ENCODE data around the gene CANT1. TPM values are rescaled to one million over a fixed set of nuclear protein-coding genes. Genes with fewer than 3 reads are reported as not detected.

CANT1 gene
- total RNA-seq, 1 experiment from 2014 or later = 95.7 TPM

DNA sequence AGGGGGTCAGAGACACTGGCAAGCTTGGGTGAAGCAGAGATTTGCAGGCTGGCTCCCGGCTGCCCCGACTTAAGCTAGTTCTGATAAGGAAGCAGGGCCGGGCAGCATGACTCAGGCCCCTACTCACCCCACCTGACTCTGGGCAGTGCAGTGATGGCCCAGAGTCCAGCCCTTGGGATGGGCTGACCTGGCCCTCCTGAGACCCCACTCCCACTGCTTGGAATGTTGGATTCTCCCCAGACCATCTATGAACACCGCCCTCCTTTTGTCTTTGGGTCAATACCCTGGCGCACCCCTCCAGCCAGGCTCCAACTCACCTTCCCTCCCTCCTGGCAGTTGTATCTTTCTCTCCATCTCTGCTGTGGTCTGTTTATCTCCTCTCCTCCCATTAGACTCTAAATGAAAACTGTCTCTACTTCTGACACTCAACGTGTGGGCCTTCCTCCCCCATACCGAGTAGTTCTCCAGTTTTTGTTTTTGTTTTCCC lies 50.9 kb downstream of the CANT1 start:
- Mint-ChIP-seq H3K4me3 (ENCODE audit: low read depth, unreplicated experiment) (peak overlapping the region; percentile 7), H3K9me3 (ENCODE audit: low read depth, unreplicated experiment) (no peaks in the 10 kb centered on the region), H3K27me3 (ENCODE audit: unreplicated experiment) (no peaks in the 10 kb centered on the region), H3K27ac (ENCODE audit: unreplicated experiment) (peak overlapping the region; percentile 73), H3K36me3 (ENCODE audit: insufficient read depth, unreplicated experiment) (peaks cover 26% of the 10 kb centered on the region), H3K4me1 (ENCODE audit: low read depth, unreplicated experiment) (peaks cover 32% of the 10 kb centered on the region)
- CTCF ChIA-PET = interaction anchor here (0.7 to 1.0 kb wide), 4 partner anchors 12 to 96 kb away, joined by 3 to 4 read pairs (median 3); no protein-coding TSS in a partner anchor
- TF ChIP-seq CTCF (IDR thresholded peaks at IDR 0.05; ENCODE audit: unreplicated experiment) = no peak
- no TSS peak for BruUV-seq (replicated peaks)
- intact Hi-C loops (cut with micrococcal nuclease; ENCODE audit: unreplicated experiment) = no loop called here
- DNase-seq = peak; percentile 69

DNA sequence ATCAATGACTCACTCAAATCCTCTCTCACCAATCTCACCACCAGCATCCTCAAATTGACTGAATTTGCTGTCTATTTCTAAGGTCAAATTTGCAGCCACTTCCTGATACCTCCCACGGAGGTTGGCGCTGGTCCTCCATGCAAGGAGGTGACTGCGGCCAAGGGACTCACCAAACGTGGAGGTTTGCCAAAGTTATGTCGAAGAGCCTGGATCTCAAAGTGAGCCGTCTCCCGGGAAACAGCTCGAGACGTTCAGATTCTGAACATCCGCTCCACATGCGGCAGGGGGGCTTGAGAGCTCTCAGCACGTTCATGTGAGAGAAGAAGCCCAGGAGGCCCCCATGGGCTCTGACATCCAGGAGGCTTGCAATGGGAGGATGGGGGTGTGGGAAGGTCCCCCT lies 52.4 kb downstream of the CANT1 start:
- peak; percentile 42 for DNase-seq
- H3K4me3 Mint-ChIP-seq (ENCODE audit: low read depth, unreplicated experiment) = no peak overlapping the region
- peaks cover 17% of the 10 kb centered on the region for H3K36me3 Mint-ChIP-seq (ENCODE audit: insufficient read depth, unreplicated experiment)
- CTCF ChIA-PET = interaction anchor here (0.9 kb wide), 1 partner anchor 14 kb away, joined by 3 read pairs; no protein-coding TSS in a partner anchor
- peaks cover 25% of the 10 kb centered on the region for H3K4me1 Mint-ChIP-seq (ENCODE audit: low read depth, unreplicated experiment)
- no TSS peak for BruUV-seq (replicated peaks)
- peak overlapping the region; percentile 87 for H3K27ac Mint-ChIP-seq (ENCODE audit: unreplicated experiment)
- H3K27me3 Mint-ChIP-seq (ENCODE audit: unreplicated experiment) = no peaks in the 10 kb centered on the region
- intact Hi-C loops (cut with micrococcal nuclease; ENCODE audit: unreplicated experiment) = no loop called here
- no peaks in the 10 kb centered on the region for H3K9me3 Mint-ChIP-seq (ENCODE audit: low read depth, unreplicated experiment)
- no peak for TF ChIP-seq CTCF (IDR thresholded peaks at IDR 0.05; ENCODE audit: unreplicated experiment)

- CTCF ChIA-PET = interaction anchor here (0.9 kb wide), 1 partner anchor 15 kb away, joined by 3 read pairs; no protein-coding TSS in a partner anchor
- no peak for DNase-seq
- intact Hi-C loops (cut with micrococcal nuclease; ENCODE audit: unreplicated experiment) = no loop called here
Measured at GRCh38 chr17:78956254-78956653, 53.3 kb downstream of the CANT1 start.

GRCh38 chr17:78954684-78955083 lies 54.9 kb downstream of the CANT1 start:
- intact Hi-C loops (cut with micrococcal nuclease; ENCODE audit: unreplicated experiment) = no loop called here
- Mint-ChIP-seq H3K36me3 (ENCODE audit: insufficient read depth, unreplicated experiment) (peaks cover 11% of the 10 kb centered on the region), H3K4me1 (ENCODE audit: low read depth, unreplicated experiment) (peaks cover 25% of the 10 kb centered on the region), H3K27ac (ENCODE audit: unreplicated experiment) (no peak overlapping the region), H3K9me3 (ENCODE audit: low read depth, unreplicated experiment) (no peaks in the 10 kb centered on the region), H3K27me3 (ENCODE audit: unreplicated experiment) (no peaks in the 10 kb centered on the region), H3K4me3 (ENCODE audit: low read depth, unreplicated experiment) (no peak overlapping the region)
- CTCF ChIA-PET = no interaction called here
- BruUV-seq (replicated peaks) = no TSS peak
- DNase-seq = no peak
- TF ChIP-seq CTCF (IDR thresholded peaks at IDR 0.05; ENCODE audit: unreplicated experiment) = no peak

More at GRCh38 chr17:78956254-78956653, 53.3 kb downstream of the CANT1 start:
- Mint-ChIP-seq H3K9me3 (ENCODE audit: low read depth, unreplicated experiment) (no peaks in the 10 kb centered on the region), H3K27me3 (ENCODE audit: unreplicated experiment) (no peaks in the 10 kb centered on the region), H3K4me3 (ENCODE audit: low read depth, unreplicated experiment) (no peak overlapping the region), H3K36me3 (ENCODE audit: insufficient read depth, unreplicated experiment) (peaks cover 16% of the 10 kb centered on the region), H3K27ac (ENCODE audit: unreplicated experiment) (no peak overlapping the region), H3K4me1 (ENCODE audit: low read depth, unreplicated experiment) (peaks cover 25% of the 10 kb centered on the region)
- no peak for TF ChIP-seq CTCF (IDR thresholded peaks at IDR 0.05; ENCODE audit: unreplicated experiment)
- BruUV-seq (replicated peaks) = no TSS peak

All from Calu3 (cell line).